HT1080 (cell line): ENCODE measurements around the gene TSGA10IP. TPM values are rescaled to one million over a fixed set of nuclear protein-coding genes. Genes with fewer than 3 reads are reported as not detected.
A peak's percentile ranks its signal among the peaks of the same experiment; 100 is the strongest.

ENCODE experiments used
- DNase-seq: peaks from one replicate; pipeline ENCODE4 v3.0.0-alpha.2; 2015; ENCODE audit warnings: low read depth
- total RNA-seq: library from RNA; depleted of rRNA; stranded (reverse); fragments of >200 nt; shearing (Covaris generic); gene quantifications from 2 replicates; pipeline ENCODE4 v1.2.3, GENCODE V29; 2014; rRNA removed

The TSGA10IP gene
- total RNA-seq, 1 experiment from 2014 or later, result 0.05 TPM

- DNase-seq, result no peak
Observed at GRCh38 chr11:66003291-66003690, 58.0 kb downstream of the TSGA10IP start.

DNA sequence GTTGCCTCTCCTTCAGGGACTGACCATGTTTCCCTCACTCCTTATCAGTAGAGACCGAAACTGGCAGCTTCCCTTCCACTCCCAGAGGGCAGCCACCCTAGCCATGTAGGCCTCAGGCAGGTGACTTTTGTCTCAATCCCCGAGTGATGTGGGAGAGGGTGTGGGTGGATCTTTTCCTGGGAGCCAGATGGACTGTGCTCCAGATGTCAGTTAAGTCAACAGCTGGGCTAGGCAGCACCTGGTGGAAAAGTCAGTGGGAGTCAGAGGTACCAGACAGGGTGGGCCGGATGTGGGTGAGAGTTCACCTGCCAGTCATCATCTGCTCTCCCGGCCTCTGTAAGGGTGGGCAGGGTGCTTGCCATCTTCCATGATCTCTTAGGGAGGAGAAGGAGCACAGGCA is 58.9 kb downstream of the TSGA10IP start:
- no peak for DNase-seq

DNA sequence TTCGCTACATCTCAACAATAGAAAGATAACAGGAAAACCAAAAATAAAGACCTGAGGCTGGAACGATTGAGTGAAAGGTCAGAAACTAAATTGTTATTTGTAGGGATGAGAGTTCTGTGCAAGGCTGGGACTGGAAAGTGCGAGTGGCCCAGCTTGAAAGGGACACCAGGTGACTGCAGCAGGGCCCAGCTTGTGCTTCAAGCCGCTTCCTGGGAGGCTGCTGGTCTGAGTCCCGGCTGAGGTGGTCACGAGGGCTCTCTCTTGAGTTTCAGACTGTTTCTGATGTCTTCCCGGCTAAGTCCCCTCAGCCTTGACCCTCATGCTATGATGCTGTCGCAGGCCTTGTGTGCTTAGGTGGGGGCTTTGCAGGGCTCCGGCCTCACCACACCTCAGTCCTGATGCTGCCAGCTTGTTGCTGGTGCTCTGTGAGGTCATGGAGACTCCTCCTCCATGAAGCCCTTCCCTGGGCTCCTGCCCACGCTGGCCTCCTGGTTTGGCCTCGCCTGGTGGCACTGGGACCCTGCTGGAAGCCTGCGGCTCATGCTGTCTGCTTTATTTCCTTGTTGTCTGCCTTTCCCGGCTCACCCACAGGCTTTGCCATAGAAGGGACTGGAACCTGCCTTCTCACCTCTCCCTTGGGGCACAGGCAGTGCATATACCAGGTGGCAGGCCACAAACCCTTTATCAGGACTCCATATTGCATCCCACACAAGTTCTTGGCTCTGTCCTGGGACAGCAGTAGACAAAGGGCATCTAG is 61.0 kb downstream of the TSGA10IP start:
- DNase-seq, result no peak

DNA sequence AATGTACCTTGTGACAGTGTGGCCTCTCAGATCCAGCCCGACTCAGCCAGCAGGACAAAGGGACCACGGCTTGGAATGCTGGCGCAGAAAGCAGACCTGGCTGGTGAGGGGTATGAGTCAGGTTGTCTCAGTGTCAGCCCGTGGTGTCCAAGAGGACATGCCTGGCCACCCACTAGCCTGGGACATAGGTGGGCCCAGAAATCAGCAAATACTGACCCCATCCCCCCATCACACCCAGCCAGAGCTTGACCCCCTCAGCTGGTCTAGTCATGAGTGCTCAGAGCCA is 61.6 kb downstream of the TSGA10IP start:
- DNase-seq, result no peak

GRCh38 chr11:66007201-66007634 is 61.9 kb downstream of the TSGA10IP start:
- DNase-seq, result no peak

- no peak for DNase-seq
Observed at GRCh38 chr11:66008095-66008467, 62.8 kb downstream of the TSGA10IP start.

GRCh38 chr11:66008468-66009101 is 63.3 kb downstream of the TSGA10IP start:
- DNase-seq, result peak; percentile 80

Other genes with a start within 250 kb of the TSGA10IP start
- 64.0 and 80.6 TPM in 2 replicates for gene KAT5, start 233.2 kb upstream of the TSGA10IP start, total RNA-seq
- gene RNASEH2C, start 224.7 kb upstream of the TSGA10IP start, total RNA-seq, result 29.8 and 39.7 TPM in 2 replicates
- gene AP5B1, start 164.5 kb upstream of the TSGA10IP start, total RNA-seq, result 10.3 and 13.6 TPM in 2 replicates
- gene OVOL1, start 158.4 kb upstream of the TSGA10IP start, total RNA-seq, result not detected in 2 replicates
- gene SNX32, start 111.5 kb upstream of the TSGA10IP start, total RNA-seq, result not detected in 2 replicates
- 2,329 and 2,647 TPM in 2 replicates for gene CFL1, start 87.3 kb upstream of the TSGA10IP start, total RNA-seq
- 62.4 and 64.9 TPM in 2 replicates for gene MUS81, start 85.0 kb upstream of the TSGA10IP start, total RNA-seq
- gene EFEMP2, start 72.7 kb upstream of the TSGA10IP start, total RNA-seq, result 27.9 and 32.0 TPM in 2 replicates
- gene CTSW, start 65.6 kb upstream of the TSGA10IP start, total RNA-seq, result 0.24 and 0.57 TPM in 2 replicates
- gene FIBP, start 57.0 kb upstream of the TSGA10IP start, total RNA-seq, result 187 and 232 TPM in 2 replicates
- 135 and 146 TPM in 2 replicates for gene CCDC85B, start 54.8 kb upstream of the TSGA10IP start, total RNA-seq
- gene FOSL1, start 45.1 kb upstream of the TSGA10IP start, total RNA-seq, result 236 and 374 TPM in 2 replicates
- 44.0 and 64.7 TPM in 2 replicates for gene C11orf68, start 26.4 kb upstream of the TSGA10IP start, total RNA-seq
- gene DRAP1, start 26.1 kb upstream of the TSGA10IP start, total RNA-seq, result 355 and 356 TPM in 2 replicates
- gene SART1, start 16.3 kb downstream of the TSGA10IP start, total RNA-seq, result 86.4 and 112 TPM in 2 replicates
- gene EIF1AD, start 56.7 kb downstream of the TSGA10IP start, total RNA-seq, result 45.8 and 57.5 TPM in 2 replicates
- gene BANF1, start 57.0 kb downstream of the TSGA10IP start, total RNA-seq, result 99.1 and 153 TPM in 2 replicates
- not detected in 2 replicates for gene CST6, start 66.5 kb downstream of the TSGA10IP start, total RNA-seq
- 10.0 and 13.7 TPM in 2 replicates for gene CATSPER1, start 81.0 kb downstream of the TSGA10IP start, total RNA-seq
- gene GAL3ST3, start 103.7 kb downstream of the TSGA10IP start, total RNA-seq, result not detected in 2 replicates
- gene SF3B2, start 106.9 kb downstream of the TSGA10IP start, total RNA-seq, result 230 and 239 TPM in 2 replicates
- 10.4 and 17.8 TPM in 2 replicates for gene PACS1, start 124.8 kb downstream of the TSGA10IP start, total RNA-seq